Endothelial cell (in vitro differentiated cells): Measurements from ENCODE around the gene GALNT1. TPM values are rescaled to one million over a fixed set of nuclear protein-coding genes. Genes with fewer than 3 reads are reported as not detected.

Source experiments
- DNase-seq: peaks from one replicate; pipeline ENCODE4 v3.0.0; 2021; ENCODE audit warnings: low spot score
- H3K27ac Mint-ChIP-seq: one replicate; pipeline ENCODE4 v1.8.0; 2021; ENCODE audit warnings: mixed read lengths, inconsistent platforms; ENCODE audit not compliant: unreplicated experiment
- H3K27me3 Mint-ChIP-seq: one replicate; pipeline ENCODE4 v1.8.0; 2021; ENCODE audit warnings: mild to moderate bottlenecking, moderate library complexity, mixed read lengths, inconsistent platforms; ENCODE audit not compliant: unreplicated experiment
- H3K36me3 Mint-ChIP-seq: one replicate; pipeline ENCODE4 v1.8.0; 2021; ENCODE audit warnings: mild to moderate bottlenecking, low read depth, mixed read lengths, inconsistent platforms; ENCODE audit not compliant: unreplicated experiment
- H3K4me1 Mint-ChIP-seq: one replicate; pipeline ENCODE4 v1.8.0; 2021; ENCODE audit warnings: mild to moderate bottlenecking, mixed read lengths, inconsistent platforms; ENCODE audit not compliant: unreplicated experiment
- H3K4me3 Mint-ChIP-seq: one replicate; pipeline ENCODE4 v1.8.0; 2021; ENCODE audit warnings: mild to moderate bottlenecking, mixed read lengths, inconsistent platforms; ENCODE audit not compliant: unreplicated experiment
- H3K9me3 Mint-ChIP-seq: one replicate; pipeline ENCODE4 v1.8.0; 2021; ENCODE audit warnings: mixed read lengths, inconsistent platforms; ENCODE audit not compliant: unreplicated experiment
- total RNA-seq: library from RNA; stranded (reverse); fragmentation: NEBNext Ultra II Directional; extraction: Animal tissue kit (Norgen Biotek cat#: 25700); gene quantifications from one replicate; pipeline ENCODE4 v1.2.1, GENCODE V29; 2021; ENCODE audit not compliant: unreplicated experiment
- TF ChIP-seq, protein P1 (sequence below): fragments of 200-600 bp; sonication (generic); IDR thresholded peaks from one replicate; pipeline ENCODE4 v1.5.0; 2021; ENCODE audit warnings: antibody characterized with exemption; ENCODE audit not compliant: unreplicated experiment

Gene GALNT1
- total RNA-seq, 1 donor from 2014 or later, result 174 TPM

DNA sequence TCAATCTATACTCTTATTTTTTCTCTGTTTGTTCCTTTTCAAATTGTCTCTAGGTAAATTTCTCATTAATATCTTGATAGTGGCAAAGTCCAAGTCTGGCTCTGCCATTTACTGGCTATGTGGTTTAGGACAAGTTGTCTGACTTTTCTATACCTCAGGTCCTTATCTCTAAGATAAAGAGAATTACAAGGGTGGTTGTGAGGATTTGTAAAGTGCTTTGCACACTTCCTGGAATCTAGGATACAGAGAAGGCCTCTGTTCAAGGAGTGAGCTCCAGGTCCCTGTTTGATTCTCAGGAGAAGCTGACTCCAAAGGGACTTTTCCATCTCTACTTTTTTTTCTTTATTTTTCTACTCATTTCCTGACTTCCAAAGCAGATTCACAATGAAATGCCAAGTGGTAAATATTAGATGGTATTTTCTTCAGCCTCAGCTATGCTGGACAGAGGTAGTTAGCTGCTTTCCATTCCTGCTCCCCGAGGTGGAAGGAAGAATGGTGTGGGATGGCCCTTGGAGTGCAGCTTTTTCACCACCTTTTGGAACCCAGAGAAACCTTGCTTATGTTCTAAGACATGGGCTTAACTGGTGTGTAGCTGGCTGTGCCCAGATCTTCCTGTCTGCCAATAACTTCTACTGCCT lies 90.5 kb downstream of the GALNT1 start:
- H3K27ac Mint-ChIP-seq, result no peak overlapping the region
- DNase-seq, result no peak
- TF ChIP-seq, protein P1, sequence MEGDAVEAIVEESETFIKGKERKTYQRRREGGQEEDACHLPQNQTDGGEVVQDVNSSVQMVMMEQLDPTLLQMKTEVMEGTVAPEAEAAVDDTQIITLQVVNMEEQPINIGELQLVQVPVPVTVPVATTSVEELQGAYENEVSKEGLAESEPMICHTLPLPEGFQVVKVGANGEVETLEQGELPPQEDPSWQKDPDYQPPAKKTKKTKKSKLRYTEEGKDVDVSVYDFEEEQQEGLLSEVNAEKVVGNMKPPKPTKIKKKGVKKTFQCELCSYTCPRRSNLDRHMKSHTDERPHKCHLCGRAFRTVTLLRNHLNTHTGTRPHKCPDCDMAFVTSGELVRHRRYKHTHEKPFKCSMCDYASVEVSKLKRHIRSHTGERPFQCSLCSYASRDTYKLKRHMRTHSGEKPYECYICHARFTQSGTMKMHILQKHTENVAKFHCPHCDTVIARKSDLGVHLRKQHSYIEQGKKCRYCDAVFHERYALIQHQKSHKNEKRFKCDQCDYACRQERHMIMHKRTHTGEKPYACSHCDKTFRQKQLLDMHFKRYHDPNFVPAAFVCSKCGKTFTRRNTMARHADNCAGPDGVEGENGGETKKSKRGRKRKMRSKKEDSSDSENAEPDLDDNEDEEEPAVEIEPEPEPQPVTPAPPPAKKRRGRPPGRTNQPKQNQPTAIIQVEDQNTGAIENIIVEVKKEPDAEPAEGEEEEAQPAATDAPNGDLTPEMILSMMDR, result no peak

DNA sequence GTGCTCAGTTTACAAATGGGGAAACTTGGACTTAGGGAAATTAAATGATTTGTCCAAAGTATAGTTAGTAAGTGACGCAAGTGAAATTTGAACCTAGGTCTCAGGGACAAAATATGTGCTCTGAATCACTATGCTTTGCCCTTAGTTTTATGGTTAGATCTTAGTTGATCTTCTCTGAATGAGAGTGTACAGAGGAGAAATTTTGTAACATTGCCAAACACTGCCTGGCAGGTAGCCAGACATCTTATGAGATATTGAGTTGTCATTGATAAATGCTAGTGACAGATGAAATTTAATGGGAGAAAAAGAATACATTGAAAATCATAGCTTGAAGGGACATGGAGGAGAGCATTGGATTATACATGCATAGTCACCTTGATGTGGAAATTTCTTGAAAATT lies 91.4 kb downstream of the GALNT1 start:
- Mint-ChIP-seq H3K4me1 (peaks cover 5% of the 10 kb centered on the region), H3K4me3 (no peak overlapping the region), H3K9me3 (no peaks in the 10 kb centered on the region), H3K27me3 (peaks cover 7% of the 10 kb centered on the region), H3K36me3 (peaks cover 5% of the 10 kb centered on the region), H3K27ac (no peak overlapping the region)
- DNase-seq, result no peak
- TF ChIP-seq, protein P1, result no peak

More for the DNA sequence above, 90.5 kb downstream of the GALNT1 start:
- Mint-ChIP-seq H3K4me3 (no peak overlapping the region), H3K36me3 (peaks cover 13% of the 10 kb centered on the region), H3K27me3 (peaks cover 7% of the 10 kb centered on the region), H3K9me3 (no peaks in the 10 kb centered on the region), H3K4me1 (peaks cover 5% of the 10 kb centered on the region)

DNA sequence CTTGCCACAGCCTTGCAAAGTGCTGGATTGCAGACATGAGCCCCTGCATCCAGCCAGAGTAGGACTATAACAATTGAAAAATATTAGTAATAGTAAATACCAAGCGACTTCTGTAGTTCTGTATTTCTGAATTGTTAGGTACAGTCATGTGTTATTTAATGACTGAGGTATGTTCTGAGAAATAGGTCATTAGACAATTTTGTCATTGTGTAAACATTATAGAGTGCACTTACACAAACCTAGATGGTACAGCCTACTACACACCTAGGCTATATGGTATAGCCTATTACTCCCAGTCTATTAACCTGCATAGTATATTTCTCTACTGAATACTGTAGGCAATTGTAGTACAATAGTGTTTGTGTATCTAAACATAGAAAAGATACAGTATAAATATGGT lies 92.1 kb downstream of the GALNT1 start:
- TF ChIP-seq, protein P1, result no peak
- Mint-ChIP-seq H3K9me3 (no peaks in the 10 kb centered on the region), H3K36me3 (no peaks in the 10 kb centered on the region), H3K27me3 (peaks cover 5% of the 10 kb centered on the region), H3K27ac (no peak overlapping the region), H3K4me3 (no peak overlapping the region), H3K4me1 (peaks cover 5% of the 10 kb centered on the region)
- DNase-seq, result no peak

DNA sequence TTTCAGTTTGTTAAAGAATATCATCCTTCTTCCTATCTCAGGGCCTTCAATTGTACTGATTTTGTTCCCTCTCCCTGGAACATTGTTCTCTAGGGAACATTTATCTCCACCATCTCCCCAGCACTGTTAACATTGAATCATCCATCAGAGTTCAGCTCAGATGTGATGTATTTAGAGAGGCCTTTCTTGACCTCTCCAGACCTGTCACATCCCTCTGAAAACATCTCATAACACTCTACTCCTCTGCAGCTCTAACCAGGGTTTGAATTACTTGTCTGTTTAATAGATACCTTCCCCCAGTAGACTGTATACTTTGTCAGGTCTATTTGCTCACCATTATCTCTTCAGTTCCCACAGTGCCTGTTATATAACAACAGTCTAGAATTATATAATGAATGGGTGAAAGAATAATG lies 98.6 kb downstream of the GALNT1 start:
- DNase-seq, result no peak
- Mint-ChIP-seq H3K27ac (peak overlapping the region; percentile 6), H3K27me3 (no peaks in the 10 kb centered on the region), H3K36me3 (peaks cover 14% of the 10 kb centered on the region), H3K9me3 (no peaks in the 10 kb centered on the region), H3K4me3 (no peak overlapping the region), H3K4me1 (peaks cover 6% of the 10 kb centered on the region)
- TF ChIP-seq, protein P1, result no peak

DNA sequence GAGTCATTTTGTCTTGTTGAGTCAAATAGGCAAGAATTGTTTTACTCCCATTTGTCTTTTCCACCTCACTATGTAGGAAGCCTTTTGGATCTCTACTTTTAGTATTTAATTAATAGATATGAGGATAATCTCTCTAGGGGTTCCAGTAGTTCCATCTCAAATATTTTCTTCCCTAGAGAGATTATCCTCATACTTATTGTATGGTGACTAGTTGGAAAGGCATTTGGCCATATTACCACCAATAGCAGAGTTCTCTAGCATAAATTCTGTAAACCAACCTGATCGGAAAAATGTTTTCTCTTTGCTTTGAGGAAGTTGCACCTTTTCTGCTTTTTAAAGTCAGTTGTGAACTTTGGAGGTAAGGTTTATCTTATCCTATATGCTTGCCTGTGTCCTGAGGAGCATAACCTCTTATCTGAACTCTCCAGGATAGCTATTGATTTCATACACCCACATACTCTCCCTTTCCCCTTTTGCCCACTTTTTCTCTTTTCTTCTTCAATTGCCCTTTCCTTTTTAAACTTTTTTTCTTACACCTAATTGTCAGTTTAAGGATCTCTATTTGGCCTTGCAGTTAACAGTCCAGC lies 100.8 kb downstream of the GALNT1 start:
- no peak for DNase-seq
- H3K4me1 Mint-ChIP-seq, result peaks cover 3% of the 10 kb centered on the region
- H3K4me3 Mint-ChIP-seq, result no peak overlapping the region
- H3K9me3 Mint-ChIP-seq, result no peaks in the 10 kb centered on the region
- TF ChIP-seq, protein P1, result no peak
- H3K27me3 Mint-ChIP-seq, result no peaks in the 10 kb centered on the region
- H3K36me3 Mint-ChIP-seq, result peaks cover 14% of the 10 kb centered on the region
- no peak overlapping the region for H3K27ac Mint-ChIP-seq
